CD4-positive, alpha-beta T cell (primary cell): ENCODE data around the gene TRAPPC3. TPM values are rescaled to one million over a fixed set of nuclear protein-coding genes. Genes with fewer than 3 reads are reported as not detected.

Experiments used
- ATAC-seq: fragments of 200-7000 bp; cut with Tn5 transposase; one replicate; pipeline ENCODE4 v1.10.0; 2022; ENCODE audit warnings: mild to moderate bottlenecking; ENCODE audit not compliant: poor library complexity
- CTCF ChIA-PET: fragments of 350-600 bp; sonication (Branson Sonifier 250); formaldehyde crosslinking; loops from one replicate; lab custom pipeline; 2021; ENCODE audit warnings: antibody characterized with exemption, inconsistent platforms; lab: Charles Lee
- POLR2A ChIA-PET: fragments of 350-600 bp; sonication (Branson Sonifier 250); formaldehyde crosslinking; loops from one replicate; lab custom pipeline; 2021; ENCODE audit warnings: antibody characterized with exemption, inconsistent platforms; lab: Charles Lee
- DNase-seq, 14 experiments: peaks; one replicate each; pipeline ENCODE4 v3.0.0-alpha.2; 2013 to 2020; ENCODE audit warnings: mixed read lengths in 2 of 14
- H3K27ac ChIP-seq, 2 donors: one replicate each; pipeline versions ENCODE4 v1.5.1 to v1.7.0; 2013; ENCODE audit warnings: low read length in 2 of 2, low read depth in 1 of 2, mild to moderate bottlenecking in 1 of 2
- H3K27me3 ChIP-seq, 2 experiments: 1 replicate in 1 of 2; 2 replicates in 1 of 2; pipeline versions ENCODE4 v1.6.1 to v1.7.0; 2013; ENCODE audit warnings: low read length in 2 of 2, control low read depth in 1 of 2, mild to moderate bottlenecking in 1 of 2, moderate library complexity in 1 of 2; ENCODE audit not compliant: insufficient read depth in 2 of 2, control insufficient read depth in 1 of 2
- H3K36me3 ChIP-seq: one replicate; pipeline ENCODE4 v1.6.1; 2013; ENCODE audit warnings: low read length, control low read depth; ENCODE audit not compliant: insufficient read depth
- H3K4me1 ChIP-seq: one replicate; pipeline ENCODE4 v1.6.1; 2013; ENCODE audit warnings: low read length, control low read depth; ENCODE audit not compliant: insufficient read depth
- H3K4me3 ChIP-seq: one replicate; pipeline ENCODE4 v1.5.1; 2013; ENCODE audit warnings: mild to moderate bottlenecking, low read length, moderate library complexity
- H3K9me3 ChIP-seq, 2 experiments: 1 replicate in 1 of 2; 2 replicates in 1 of 2; pipeline versions ENCODE4 v1.6.1 to v1.7.0; 2013; ENCODE audit warnings: low read length in 2 of 2, mild to moderate bottlenecking in 2 of 2, control low read depth in 1 of 2, moderate library complexity in 1 of 2; ENCODE audit not compliant: control insufficient read depth in 1 of 2, insufficient read depth in 1 of 2
- H3K27ac Mint-ChIP-seq: one replicate; pipeline ENCODE4 v1.8.0; 2020; ENCODE audit warnings: mixed read lengths
- H3K27me3 Mint-ChIP-seq: one replicate; pipeline ENCODE4 v1.8.0; 2021; ENCODE audit warnings: mixed read lengths
- H3K36me3 Mint-ChIP-seq: one replicate; pipeline ENCODE4 v1.8.0; 2021; ENCODE audit warnings: low read depth, mixed read lengths
- H3K4me1 Mint-ChIP-seq: one replicate; pipeline ENCODE4 v1.8.0; 2021; ENCODE audit warnings: low read depth, mixed read lengths
- H3K4me3 Mint-ChIP-seq: one replicate; pipeline ENCODE4 v1.8.0; 2020; ENCODE audit warnings: mild to moderate bottlenecking, mixed read lengths
- H3K9me3 Mint-ChIP-seq: one replicate; pipeline ENCODE4 v1.8.0; 2020; ENCODE audit warnings: mixed read lengths
- intact Hi-C, 2 experiments: fragments of 100-400 bp; cut with DNase I in 1 of 2; cut with micrococcal nuclease in 1 of 2; formaldehyde crosslinking; loops; one replicate each; pipeline versions ENCODE4 v1.15.1 to v1.9.0; 2023 to 2025; cut with DNase I, micrococcal nuclease
- total RNA-seq, 174 experiments: library from RNA in 2 of 174; stranded (reverse) in 2 of 174; gene quantifications; one replicate each; pipeline ENCODE4 v1.2.3 and lab custom pipeline; 2021 to 2026
- TF ChIP-seq, protein P1 (sequence below): fragments of 200-600 bp; IDR thresholded peaks from one replicate; pipeline ENCODE4 v1.8.0; 2022; ENCODE audit warnings: antibody characterized with exemption, mild to moderate bottlenecking

TRAPPC3 gene
- total RNA-seq, 2 experiments from 2014 or later = 18.4 to 21.3 TPM

DNA sequence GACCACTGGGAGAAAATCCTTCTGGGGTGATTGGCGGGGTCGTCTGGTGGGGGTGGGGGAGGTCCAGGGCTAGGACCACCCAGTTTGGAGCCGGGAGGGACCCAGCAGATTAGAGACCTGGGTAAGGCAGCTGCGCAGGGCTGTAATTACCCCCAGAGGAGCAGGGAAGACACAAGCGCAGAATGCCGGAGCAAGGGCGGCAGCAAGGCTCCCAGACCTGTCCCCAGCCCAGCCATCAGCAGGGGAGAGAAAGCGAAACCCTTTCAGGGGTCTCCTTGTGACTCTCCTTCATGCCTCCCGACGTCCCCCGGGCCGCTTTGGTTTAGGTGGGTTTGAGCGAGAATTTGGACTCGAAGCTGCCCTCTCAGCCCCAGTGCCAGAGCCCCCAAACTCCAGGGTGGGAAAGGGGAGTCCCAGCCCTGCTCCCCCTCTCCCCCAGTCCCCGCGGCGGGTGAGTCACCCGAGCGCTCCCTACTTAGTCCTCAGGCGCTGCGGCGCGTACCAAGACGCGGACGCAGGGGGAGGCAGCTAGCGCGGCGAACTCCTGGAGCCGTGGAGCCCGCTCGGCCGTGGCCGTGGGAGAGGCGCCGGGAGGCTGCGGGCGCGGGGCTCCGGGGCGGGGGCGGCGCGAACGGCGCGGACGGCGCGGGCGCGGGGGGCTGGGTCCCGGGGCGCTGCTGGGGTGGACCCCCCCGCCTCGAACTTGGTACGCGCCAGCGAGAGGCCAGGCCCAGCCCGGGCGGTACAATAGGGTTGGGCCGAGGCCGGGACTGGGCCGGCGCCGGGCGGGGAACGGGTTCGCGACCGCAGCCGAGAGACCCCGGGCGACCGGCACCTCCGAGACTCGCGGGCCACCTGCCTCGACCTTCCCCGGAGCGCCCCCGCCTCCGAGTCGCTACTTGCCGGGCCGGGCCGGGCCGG, 6.4 kb upstream of the TRAPPC3 start, which contains the start of gene MAP7D1:
Gene MAP7D1 (plus strand): TSS at position 753 of the 921 bp plus-strand sequence. CDS start 258 bp downstream, outside the sequence.
- H3K36me3 Mint-ChIP-seq = peaks cover 20% of the 10 kb centered on the region
- peak within 1 kb of the TSS; percentile 99 for H3K4me3 ChIP-seq
- H3K27me3 ChIP-seq = no peaks in the 10 kb centered on the region
- DNase-seq (peak; percentile 75 to 93 (median 84)), ATAC-seq (peak; percentile 74)
- H3K9me3 ChIP-seq = no peaks in the 10 kb centered on the region
- H3K4me1 Mint-ChIP-seq = peaks cover 76% of the 10 kb centered on the region
- H3K4me1 ChIP-seq = peaks cover 79% of the 10 kb centered on the region
- H3K4me3 Mint-ChIP-seq = peak within 1 kb of the TSS; percentile 94
- TF ChIP-seq, protein P1, sequence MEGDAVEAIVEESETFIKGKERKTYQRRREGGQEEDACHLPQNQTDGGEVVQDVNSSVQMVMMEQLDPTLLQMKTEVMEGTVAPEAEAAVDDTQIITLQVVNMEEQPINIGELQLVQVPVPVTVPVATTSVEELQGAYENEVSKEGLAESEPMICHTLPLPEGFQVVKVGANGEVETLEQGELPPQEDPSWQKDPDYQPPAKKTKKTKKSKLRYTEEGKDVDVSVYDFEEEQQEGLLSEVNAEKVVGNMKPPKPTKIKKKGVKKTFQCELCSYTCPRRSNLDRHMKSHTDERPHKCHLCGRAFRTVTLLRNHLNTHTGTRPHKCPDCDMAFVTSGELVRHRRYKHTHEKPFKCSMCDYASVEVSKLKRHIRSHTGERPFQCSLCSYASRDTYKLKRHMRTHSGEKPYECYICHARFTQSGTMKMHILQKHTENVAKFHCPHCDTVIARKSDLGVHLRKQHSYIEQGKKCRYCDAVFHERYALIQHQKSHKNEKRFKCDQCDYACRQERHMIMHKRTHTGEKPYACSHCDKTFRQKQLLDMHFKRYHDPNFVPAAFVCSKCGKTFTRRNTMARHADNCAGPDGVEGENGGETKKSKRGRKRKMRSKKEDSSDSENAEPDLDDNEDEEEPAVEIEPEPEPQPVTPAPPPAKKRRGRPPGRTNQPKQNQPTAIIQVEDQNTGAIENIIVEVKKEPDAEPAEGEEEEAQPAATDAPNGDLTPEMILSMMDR = no peak
- H3K36me3 ChIP-seq = peaks cover 5% of the 10 kb centered on the region
- ChIA-PET POLR2A (interaction anchor here (1.0 to 3.6 kb wide), 9 partner anchors 9 to 225 kb away, joined by 3 to 50 read pairs (median 5); partner anchors contain the start of genes AGO3, SH3D21 and THRAP3), CTCF (interaction anchor here (1.2 to 4.2 kb wide), 2 partner anchors 33 to 130 kb away, joined by 4 to 18 read pairs; no protein-coding TSS in a partner anchor)
- H3K9me3 Mint-ChIP-seq = no peaks in the 10 kb centered on the region
- H3K27ac ChIP-seq = peak within 1 kb of the TSS; percentile 86 to 96
- H3K27ac Mint-ChIP-seq = peak within 1 kb of the TSS; percentile 97
- intact Hi-C loops = no loop called here
- H3K27me3 Mint-ChIP-seq = no peaks in the 10 kb centered on the region

DNA sequence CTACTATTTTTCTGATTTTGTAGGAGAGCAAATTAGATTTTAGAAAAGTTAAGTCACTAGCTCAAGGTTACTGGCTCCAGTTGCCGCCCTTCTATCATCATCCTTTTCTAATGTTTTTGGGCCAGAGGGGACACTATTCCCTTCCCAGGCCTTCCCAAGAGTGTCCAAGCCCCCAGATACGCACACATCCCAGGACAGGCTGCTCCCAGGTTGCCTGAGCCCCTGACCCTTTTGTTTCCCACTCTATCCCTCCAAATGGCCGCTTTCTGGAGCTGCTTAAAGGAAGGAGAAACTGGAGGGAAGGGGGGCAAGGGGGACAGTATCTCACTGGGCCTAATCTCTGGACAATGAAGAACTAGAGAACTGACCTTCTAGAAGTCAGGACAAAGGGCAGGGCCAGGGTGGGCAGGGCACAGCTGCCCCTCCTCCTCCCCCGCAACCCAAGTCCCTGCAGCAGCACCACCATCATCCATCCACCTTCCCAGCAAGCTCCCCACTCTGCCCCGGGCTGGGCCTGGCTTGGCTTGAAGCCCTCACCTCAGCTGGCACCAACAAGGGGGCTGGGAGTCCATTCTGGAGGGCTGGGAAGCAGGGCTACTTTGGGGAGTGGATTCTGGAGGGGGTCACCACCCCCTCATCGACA, 5.6 kb upstream of the TRAPPC3 start:
- H3K27me3 Mint-ChIP-seq = no peaks in the 10 kb centered on the region
- peak overlapping the region; percentile 95 for H3K27ac Mint-ChIP-seq
- H3K36me3 Mint-ChIP-seq = peaks cover 20% of the 10 kb centered on the region
- no peaks in the 10 kb centered on the region for H3K9me3 ChIP-seq
- peaks cover 79% of the 10 kb centered on the region for H3K4me1 ChIP-seq
- peaks cover 76% of the 10 kb centered on the region for H3K4me1 Mint-ChIP-seq
- H3K4me3 Mint-ChIP-seq = peak overlapping the region; percentile 91
- ChIA-PET CTCF (interaction anchor here (1.2 to 4.2 kb wide), 2 partner anchors 33 to 131 kb away, joined by 4 to 18 read pairs; no protein-coding TSS in a partner anchor), POLR2A (interaction anchor here (1.0 to 3.6 kb wide), 5 partner anchors 9 to 69 kb away, joined by 3 to 50 read pairs (median 5); partner anchors contain the start of gene THRAP3)
- TF ChIP-seq, protein P1 = no peak
- H3K27me3 ChIP-seq = no peaks in the 10 kb centered on the region
- DNase-seq (no peak), ATAC-seq (no peak)
- H3K4me3 ChIP-seq = peak overlapping the region; percentile 99
- H3K27ac ChIP-seq = peak overlapping the region; percentile 86 to 96
- H3K9me3 Mint-ChIP-seq = no peaks in the 10 kb centered on the region
- peaks cover 5% of the 10 kb centered on the region for H3K36me3 ChIP-seq
- intact Hi-C loops = loop anchor here in 1 of 2 experiments (5.0 kb wide), 1 partner anchor 147 kb away; no protein-coding TSS in a partner anchor

DNA sequence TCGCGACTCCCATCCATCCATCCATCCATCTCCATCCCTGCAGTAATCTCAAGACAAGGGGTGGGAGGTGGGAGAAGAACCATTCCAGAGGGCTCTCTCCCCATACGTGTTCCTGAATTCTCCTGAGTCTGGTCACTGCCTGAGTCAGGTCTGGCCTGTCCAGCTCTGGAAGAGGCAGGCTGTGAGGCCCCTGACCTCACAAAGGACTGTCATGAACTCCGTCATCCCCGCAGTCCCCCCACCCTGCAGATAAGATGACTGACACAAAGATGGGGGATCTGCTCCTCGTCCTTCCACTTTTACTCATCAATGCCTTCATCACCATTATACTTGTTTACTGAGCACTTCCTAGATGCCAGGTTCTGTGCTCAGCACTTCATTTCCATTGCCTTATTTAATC, 5.0 kb upstream of the TRAPPC3 start:
- ATAC-seq (no peak), DNase-seq (no peak)
- Mint-ChIP-seq H3K4me3 (peak overlapping the region; percentile 91), H3K4me1 (peaks cover 76% of the 10 kb centered on the region), H3K36me3 (peaks cover 22% of the 10 kb centered on the region), H3K9me3 (no peaks in the 10 kb centered on the region), H3K27ac (peak overlapping the region; percentile 95), H3K27me3 (no peaks in the 10 kb centered on the region)
- Histone ChIP-seq H3K4me1 (peaks cover 78% of the 10 kb centered on the region), H3K27ac (peak overlapping the region in 1 of 2 donors; percentile 96), H3K9me3 (no peaks in the 10 kb centered on the region), H3K36me3 (peaks cover 5% of the 10 kb centered on the region), H3K27me3 (no peaks in the 10 kb centered on the region), H3K4me3 (no peak overlapping the region)
- TF ChIP-seq, protein P1 = no peak
- intact Hi-C loops = loop anchor here in 1 of 2 experiments (5.0 kb wide), 1 partner anchor 148 kb away; no protein-coding TSS in a partner anchor
- ChIA-PET CTCF (interaction anchor here (1.2 to 4.2 kb wide), 2 partner anchors 34 to 131 kb away, joined by 4 to 18 read pairs; no protein-coding TSS in a partner anchor), POLR2A (interaction anchor here (1.8 to 3.6 kb wide), 3 partner anchors 10 to 69 kb away, joined by 5 to 50 read pairs (median 20); partner anchors contain the start of gene THRAP3)
